ENCODE measurements around the gene GLA. TPM values are rescaled to one million over a fixed set of nuclear protein-coding genes. Genes with fewer than 3 reads are reported as not detected.

The GLA gene
- total and polyA plus RNA-seq, 5 donors, result 10.4 to 20.7 (median 18.2) TPM

GRCh38 chrX:101398694-101399093 is 9.0 kb downstream of the GLA start:
- intact Hi-C loops (cut with DNase I), result no loop called here
- Histone ChIP-seq H3K4me1 (ENCODE audit: control insufficient read depth, insufficient read depth, low read length) (no peaks in the 10 kb centered on the region), H3K27me3 (ENCODE audit: control insufficient read depth, insufficient read depth) (no peaks in the 10 kb centered on the region), H3K4me3 (ENCODE audit: low read length) (no peak overlapping the region), H3K9me3 (ENCODE audit: control insufficient read depth, low read length) (no peaks in the 10 kb centered on the region), H3K27ac (ENCODE audit: low read length) (no peak overlapping the region)
- DNase-seq (no peak), ATAC-seq (no peak)
- WGBS, result 90% methylated on average over 4 of the region's 4 CpGs

GRCh38 chrX:101397779-101398178 is 9.9 kb downstream of the GLA start:
- H3K4me3 ChIP-seq (ENCODE audit: low read length), result no peak overlapping the region
- ATAC-seq (peak in 1 of 2 donors; percentile 67), DNase-seq (no peak)
- no peaks in the 10 kb centered on the region for H3K9me3 ChIP-seq (ENCODE audit: control insufficient read depth, low read length)
- H3K27me3 ChIP-seq (ENCODE audit: control insufficient read depth, insufficient read depth), result no peaks in the 10 kb centered on the region
- H3K4me1 ChIP-seq (ENCODE audit: control insufficient read depth, insufficient read depth, low read length), result no peaks in the 10 kb centered on the region
- 25% methylated on average over 4 of the region's 4 CpGs for WGBS
- intact Hi-C loops (cut with DNase I), result no loop called here
- no peak overlapping the region for H3K27ac ChIP-seq (ENCODE audit: low read length)

GRCh38 chrX:101395789-101396188 is 11.9 kb downstream of the GLA start:
- Histone ChIP-seq H3K4me1 (ENCODE audit: control insufficient read depth, insufficient read depth, low read length) (no peaks in the 10 kb centered on the region), H3K9me3 (ENCODE audit: control insufficient read depth, low read length) (no peaks in the 10 kb centered on the region), H3K27me3 (ENCODE audit: control insufficient read depth, insufficient read depth) (no peaks in the 10 kb centered on the region), H3K4me3 (ENCODE audit: low read length) (no peak overlapping the region), H3K27ac (ENCODE audit: low read length) (no peak overlapping the region)
- intact Hi-C loops (cut with DNase I), result no loop called here
- 81% methylated on average over 1 of the region's 1 CpG for WGBS
- DNase-seq (no peak), ATAC-seq (no peak)

DNA sequence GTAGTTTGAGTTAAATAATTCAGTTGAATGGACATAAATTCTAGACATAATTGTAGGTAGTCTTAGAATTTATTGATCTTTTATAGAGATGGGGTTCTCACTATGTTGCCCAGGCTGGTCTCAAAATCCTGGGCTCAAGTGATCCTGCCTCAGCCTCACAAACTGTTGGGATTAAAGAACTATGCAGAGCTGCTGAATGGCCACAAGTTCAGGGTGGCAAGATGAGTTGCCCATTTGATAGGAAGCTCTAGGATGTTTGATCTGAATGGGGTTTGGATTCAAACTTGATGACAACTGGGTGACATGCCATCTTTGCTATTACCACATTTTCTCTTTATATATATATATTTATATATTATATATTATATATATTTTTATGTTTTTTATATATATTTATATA is 13.4 kb downstream of the GLA start:
- H3K27me3 ChIP-seq (ENCODE audit: control insufficient read depth, insufficient read depth), result no peaks in the 10 kb centered on the region
- H3K4me1 ChIP-seq (ENCODE audit: control insufficient read depth, insufficient read depth, low read length), result no peaks in the 10 kb centered on the region
- no peak for DNase-seq
- no peaks in the 10 kb centered on the region for H3K9me3 ChIP-seq (ENCODE audit: control insufficient read depth, low read length)
- intact Hi-C loops (cut with DNase I), result no loop called here
- no peak for ATAC-seq
- no peak overlapping the region for H3K4me3 ChIP-seq (ENCODE audit: low read length)
- no peak overlapping the region for H3K27ac ChIP-seq (ENCODE audit: low read length)

DNA sequence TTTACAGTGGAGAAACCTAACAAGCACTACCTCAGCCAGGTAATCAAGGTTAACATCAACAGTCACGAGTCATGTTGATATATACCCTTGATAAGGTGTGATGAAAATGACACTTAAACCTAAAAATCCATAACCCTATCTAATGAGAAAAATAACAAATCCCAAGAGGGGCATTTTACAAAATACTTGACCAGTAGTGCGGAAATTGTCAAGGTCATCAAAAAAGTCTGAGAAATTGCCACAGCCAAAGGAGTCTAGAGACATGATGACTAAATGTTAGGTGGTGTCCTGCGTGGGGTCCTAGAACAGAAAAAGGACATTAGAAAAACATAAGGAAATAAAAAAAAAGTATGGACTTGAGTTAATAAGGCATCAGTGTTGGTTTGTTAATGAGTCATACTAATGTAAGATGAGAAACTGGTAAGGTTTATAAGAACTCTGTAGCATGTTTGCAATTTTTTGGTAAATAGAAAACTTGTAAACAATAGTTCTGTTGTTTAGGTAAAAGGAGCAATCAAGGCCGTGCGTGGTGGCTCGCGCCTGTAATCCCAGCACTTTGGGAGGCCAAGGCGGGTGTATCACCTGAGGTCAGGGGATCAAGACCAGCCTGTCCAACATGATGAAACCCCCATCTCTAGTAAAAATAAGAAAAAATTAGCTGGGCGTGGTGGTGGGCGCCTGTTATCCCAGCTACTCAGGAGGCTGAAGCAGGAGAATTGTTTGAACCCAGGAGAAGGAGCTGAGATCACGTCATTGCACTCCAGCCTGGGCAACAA is 14.0 kb downstream of the GLA start:
- ATAC-seq, result no peak
- no peak for DNase-seq
- intact Hi-C loops (cut with DNase I), result no loop called here
- Histone ChIP-seq H3K9me3 (ENCODE audit: control insufficient read depth, low read length) (no peaks in the 10 kb centered on the region), H3K27ac (ENCODE audit: low read length) (no peak overlapping the region), H3K4me1 (ENCODE audit: control insufficient read depth, insufficient read depth, low read length) (no peaks in the 10 kb centered on the region), H3K27me3 (ENCODE audit: control insufficient read depth, insufficient read depth) (no peaks in the 10 kb centered on the region), H3K4me3 (ENCODE audit: low read length) (no peak overlapping the region)
- WGBS, result 88% methylated on average over 11 of the region's 11 CpGs

DNA sequence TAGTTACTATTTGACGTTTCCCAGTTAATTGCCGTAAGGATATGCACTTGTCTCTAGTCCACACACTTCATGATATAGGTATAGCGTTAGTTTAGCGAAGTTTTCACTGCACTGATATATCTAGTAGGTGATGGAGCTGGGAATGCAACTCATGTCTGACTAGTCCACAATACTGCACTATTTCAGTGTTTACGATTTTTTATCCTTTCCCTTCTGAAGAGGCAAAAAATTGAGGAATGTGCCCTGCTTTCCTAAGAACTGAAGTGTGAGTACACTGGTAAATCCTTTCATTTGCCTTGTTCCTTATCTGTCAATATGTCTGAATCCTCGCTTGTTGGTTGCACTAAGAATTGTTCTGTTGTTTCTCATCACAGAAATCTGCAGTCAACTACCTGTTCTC is 15.9 kb downstream of the GLA start:
- no peaks in the 10 kb centered on the region for H3K9me3 ChIP-seq (ENCODE audit: control insufficient read depth, low read length)
- H3K27ac ChIP-seq (ENCODE audit: low read length), result no peak overlapping the region
- no peak for DNase-seq
- ATAC-seq, result no peak
- no peak overlapping the region for H3K4me3 ChIP-seq (ENCODE audit: low read length)
- no peaks in the 10 kb centered on the region for H3K4me1 ChIP-seq (ENCODE audit: control insufficient read depth, insufficient read depth, low read length)
- intact Hi-C loops (cut with DNase I), result no loop called here
- WGBS, result 44% methylated on average over 6 of the region's 6 CpGs
- no peaks in the 10 kb centered on the region for H3K27me3 ChIP-seq (ENCODE audit: control insufficient read depth, insufficient read depth)

DNA sequence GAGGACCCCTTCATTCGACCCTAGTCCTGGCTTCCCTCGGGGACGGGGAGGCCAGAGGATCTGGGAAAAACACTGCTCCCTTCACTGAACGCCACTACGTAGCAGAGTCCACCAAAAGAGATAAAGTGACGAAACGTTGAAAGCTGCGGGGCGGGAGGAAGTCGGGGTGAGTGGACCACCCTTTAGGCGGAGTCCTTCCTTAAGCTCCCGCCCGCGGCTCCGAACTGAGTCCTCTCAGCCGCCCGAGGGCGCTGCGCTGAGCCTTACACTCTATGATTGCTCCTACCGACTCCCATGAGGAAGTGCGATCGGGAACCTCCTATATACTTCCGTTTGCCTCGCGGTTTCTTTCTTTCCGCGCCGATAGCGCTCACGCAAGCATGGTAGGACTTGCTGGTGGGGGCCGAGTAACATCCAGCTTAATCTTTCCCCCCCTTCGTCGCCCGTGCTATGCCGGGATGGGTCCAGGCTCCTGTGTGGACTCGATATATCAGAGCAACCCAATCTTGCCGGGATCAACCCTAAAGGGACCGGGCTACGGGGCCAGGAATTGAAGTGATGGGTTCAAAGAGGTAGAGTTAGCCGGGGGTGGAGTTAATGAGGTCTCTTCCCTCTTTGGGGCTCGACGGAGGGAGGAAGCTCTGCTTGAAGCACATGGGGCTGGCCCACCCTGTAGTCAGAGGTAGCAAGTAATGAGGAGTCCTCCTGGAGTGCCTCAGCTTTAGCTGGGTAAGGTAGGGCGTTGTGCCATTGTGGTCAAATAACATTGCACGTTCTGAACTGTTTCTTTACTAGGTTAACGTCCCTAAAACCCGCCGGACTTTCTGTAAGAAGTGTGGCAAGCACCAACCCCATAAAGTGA is 16.8 kb downstream of the GLA start, which contains the start of gene RPL36A:
Gene RPL36A (plus strand): TSS at position 348 of the 862 bp plus-strand sequence. CDS start 33 bp downstream, at position 381.
- Histone ChIP-seq H3K27me3 (ENCODE audit: control insufficient read depth, insufficient read depth) (no peaks in the 10 kb centered on the region), H3K4me3 (ENCODE audit: low read length) (peak within 1 kb of the TSS; percentile 84), H3K4me1 (ENCODE audit: control insufficient read depth, insufficient read depth, low read length) (no peaks in the 10 kb centered on the region), H3K9me3 (ENCODE audit: control insufficient read depth, low read length) (no peaks in the 10 kb centered on the region), H3K27ac (ENCODE audit: low read length) (peak within 1 kb of the TSS; percentile 86)
- DNase-seq, result peak; percentile 87 to 94 (median 93)
- intact Hi-C loops (cut with DNase I), result no loop called here
- peak; percentile 99 for ATAC-seq
- under 1% methylated on average over 47 of the region's 47 CpGs for WGBS

GRCh38 chrX:101388604-101389003 is 19.1 kb downstream of the GLA start:
- Histone ChIP-seq H3K27me3 (ENCODE audit: control insufficient read depth, insufficient read depth) (no peaks in the 10 kb centered on the region), H3K9me3 (ENCODE audit: control insufficient read depth, low read length) (no peaks in the 10 kb centered on the region), H3K4me3 (ENCODE audit: low read length) (no peak overlapping the region), H3K27ac (ENCODE audit: low read length) (no peak overlapping the region), H3K4me1 (ENCODE audit: control insufficient read depth, insufficient read depth, low read length) (no peaks in the 10 kb centered on the region)
- intact Hi-C loops (cut with DNase I), result no loop called here
- DNase-seq (no peak), ATAC-seq (no peak)
- 90% methylated on average over 3 of the region's 3 CpGs for WGBS

DNA sequence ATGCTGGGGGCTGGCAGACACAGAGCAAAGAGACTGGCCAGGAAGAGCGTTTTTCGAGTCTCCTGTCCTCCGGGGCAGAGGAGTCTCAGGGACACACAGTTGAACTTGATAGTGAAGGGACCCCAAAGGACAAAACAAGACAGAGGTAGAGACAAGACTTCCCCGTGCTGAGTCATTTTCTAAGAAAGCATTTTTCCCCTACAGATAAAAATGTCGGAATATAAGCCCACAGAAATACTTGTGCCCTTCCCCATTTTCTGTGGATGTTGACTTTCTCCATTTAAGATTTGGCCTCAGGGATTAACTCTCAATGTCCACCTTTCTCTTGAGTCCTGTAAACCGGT is 21.2 kb downstream of the GLA start:
- intact Hi-C loops (cut with DNase I), result no loop called here
- 61% methylated on average over 6 of the region's 6 CpGs for WGBS
- Histone ChIP-seq H3K4me3 (ENCODE audit: low read length) (no peak overlapping the region), H3K9me3 (ENCODE audit: control insufficient read depth, low read length) (no peaks in the 10 kb centered on the region), H3K4me1 (ENCODE audit: control insufficient read depth, insufficient read depth, low read length) (no peaks in the 10 kb centered on the region), H3K27me3 (ENCODE audit: control insufficient read depth, insufficient read depth) (no peaks in the 10 kb centered on the region), H3K27ac (ENCODE audit: low read length) (no peak overlapping the region)
- DNase-seq, result no peak
- no peak for ATAC-seq

- no peak within 1 kb of the TSS for H3K4me3 ChIP-seq (ENCODE audit: low read length)
- no peaks in the 10 kb centered on the region for H3K4me1 ChIP-seq (ENCODE audit: control insufficient read depth, insufficient read depth, low read length)
- no peaks in the 10 kb centered on the region for H3K27me3 ChIP-seq (ENCODE audit: control insufficient read depth, insufficient read depth)
- ATAC-seq (peak in 1 of 2 donors; percentile 32), DNase-seq (peak in 1 of 3 donors; percentile 46)
- H3K9me3 ChIP-seq (ENCODE audit: control insufficient read depth, low read length), result no peaks in the 10 kb centered on the region
- intact Hi-C loops (cut with DNase I), result no loop called here
- no peak within 1 kb of the TSS for H3K27ac ChIP-seq (ENCODE audit: low read length)
- 59% methylated on average over 9 of the region's 9 CpGs for WGBS
Measured at GRCh38 chrX:101385795-101386541, 21.8 kb downstream of the GLA start, which contains the start of gene BTK. Gene BTK, minus strand, starts transcription at chrX:101386191. Its CDS starts 10,907 bp downstream, at chrX:101375284.
